Ovary (tissue), 9 donors: ENCODE data around the gene CDAN1. TPM values are rescaled to one million over a fixed set of nuclear protein-coding genes. Genes with fewer than 3 reads are reported as not detected.

Experiments
- DNase-seq, 5 donors: peaks; one replicate each; pipeline ENCODE4 v3.0.0-alpha.2; 2019 to 2020
- H3K27ac ChIP-seq, 2 donors: fragments of 200-600 bp; one replicate each; pipeline versions ENCODE4 v1.5.1 to v1.8.0; 2019 to 2022
- H3K27me3 ChIP-seq: fragments of 200-600 bp; one replicate; pipeline ENCODE4 v1.8.0; 2022
- H3K36me3 ChIP-seq: fragments of 200-600 bp; sonication (generic); one replicate; pipeline ENCODE4 v1.5.1; 2019
- H3K4me1 ChIP-seq: one replicate; pipeline ENCODE4 v1.8.1; 2013; ENCODE audit warnings: mild to moderate bottlenecking, moderate library complexity; ENCODE audit not compliant: insufficient read depth
- H3K4me3 ChIP-seq: fragments of 200-600 bp; sonication (generic); one replicate; pipeline ENCODE4 v1.5.1; 2017
- H3K9me3 ChIP-seq, 2 donors: fragments of 200-600 bp in 1 of 2; sonication (generic) in 1 of 2; one replicate each; pipeline versions ENCODE4 v1.5.1 to v1.8.1; 2013 to 2019; ENCODE audit warnings: mild to moderate bottlenecking in 1 of 2, moderate library complexity in 1 of 2
- CTCF ChIP-seq, 3 donors: fragments of 450-650 bp in 2 of 3; fragments of 200-600 bp in 1 of 3; IDR thresholded peaks; one replicate each; pipeline versions ENCODE4 v1.5.1 to v1.8.0; 2016 to 2022; ENCODE audit warnings: antibody characterized with exemption in 3 of 3, mild to moderate bottlenecking in 1 of 3
- EP300 ChIP-seq: sonication (generic); formaldehyde crosslinking; IDR thresholded peaks from one replicate; pipeline ENCODE4 v1.6.1; 2017; ENCODE audit warnings: antibody characterized with exemption
- POLR2A ChIP-seq: fragments of 450-650 bp; IDR thresholded peaks from one replicate; pipeline ENCODE4 v1.6.1; 2017; ENCODE audit warnings: antibody characterized with exemption, mild to moderate bottlenecking, moderate library complexity
- WGBS, 3 donors: extraction: QIAGEN DNeasy Blood & Tissue Kit in 1 of 3; methylation state at CpG; one replicate each; pipeline versions ENCODE4 v1.1.5 to v1.1.7; 2013 to 2017; 5-methylcytosine and 5-hydroxymethylcytosine counted together
- intact Hi-C, 4 donors: fragments of 100-400 bp; cut with DNase I; formaldehyde crosslinking; loops; one replicate each; pipeline versions ENCODE4 v1.11.0 to v1.15.1; 2022 to 2023
- polyA plus RNA-seq, 2 donors: library from polyadenylated mRNA; stranded (reverse); fragments of 200-250 nt in 1 of 2; fragments of 350-450 nt in 1 of 2; fragmentation: Illumina TruSeq in 1 of 2; extraction: RNeasy Lipid Tissue Mini Kit (QIAGEN cat#74804) in 1 of 2; gene quantifications; one replicate each; pipeline ENCODE4 v1.2.3, GENCODE V29; 2013 to 2014
- total RNA-seq, 7 donors: library from RNA; depleted of rRNA in 2 of 7; stranded (reverse); fragments of >200 nt in 2 of 7; fragmentation: NEBNext Ultra II Directional in 3 of 7; extraction: Animal tissue kit (Norgen Biotek cat#: 25700) in 3 of 7; gene quantifications; one replicate each; pipeline versions ENCODE4 v1.1.0 to v1.2.4, GENCODE V29; 2016 to 2023
- donor health status: DM: no; HTN: no; CAD: no; lungs with moderate emphysema.
- donor health status: DM: no; HTN: no; CAD: no.
- donor health status: Bipolar disorder and iron deficiency.
- donor health status: DM: yes; HTN: yes; CAD: no.
- donor health status: DM: no; HTN: no; CAD: no.
- donor health status: DM: yes; HTN: yes; CAD: no.

The CDAN1 gene
- total and polyA plus RNA-seq, 9 donors: 7.5 to 50.6 (median 25.9) TPM

GRCh38 chr15:42721916-42722315, 15.0 kb downstream of the CDAN1 start:
- Histone ChIP-seq H3K36me3 (no peaks in the 10 kb centered on the region), H3K4me1 (no peaks in the 10 kb centered on the region), H3K4me3 (no peak overlapping the region), H3K27ac (no peak overlapping the region), H3K27me3 (no peaks in the 10 kb centered on the region), H3K9me3 (no peaks in the 10 kb centered on the region)
- TF ChIP-seq EP300 (no peak), CTCF (IDR thresholded peaks at IDR 0.05) (no peak), POLR2A (no peak)
- no peak for DNase-seq
- 54 to 74% (median 69%) methylated on average over 3 of the region's 3 CpGs for WGBS, 3 donors
- intact Hi-C loops: no loop called here

- Histone ChIP-seq H3K36me3 (no peaks in the 10 kb centered on the region), H3K9me3 (no peaks in the 10 kb centered on the region), H3K4me1 (no peaks in the 10 kb centered on the region), H3K4me3 (no peak overlapping the region), H3K27me3 (no peaks in the 10 kb centered on the region), H3K27ac (no peak overlapping the region)
- WGBS, 3 donors: 76 to 87% (median 85%) methylated on average over 6 of the region's 6 CpGs
- TF ChIP-seq CTCF (IDR thresholded peaks at IDR 0.05): no peak
- no peak for TF ChIP-seq EP300
- no peak for TF ChIP-seq POLR2A
- DNase-seq: no peak
- intact Hi-C loops: no loop called here
These were observed 15.9 kb downstream of the CDAN1 start for GRCh38 chr15:42721016-42721415.

GRCh38 chr15:42720071-42720470, 16.9 kb downstream of the CDAN1 start:
- intact Hi-C loops: no loop called here
- no peak overlapping the region for H3K4me3 ChIP-seq
- TF ChIP-seq EP300: no peak
- no peak for TF ChIP-seq CTCF (IDR thresholded peaks at IDR 0.05)
- TF ChIP-seq POLR2A: no peak
- H3K36me3 ChIP-seq: no peaks in the 10 kb centered on the region
- no peaks in the 10 kb centered on the region for H3K4me1 ChIP-seq
- WGBS, 3 donors: 74 to 81% (median 75%) methylated on average over 3 of the region's 3 CpGs
- no peaks in the 10 kb centered on the region for H3K27me3 ChIP-seq
- no peak for DNase-seq
- no peak overlapping the region for H3K27ac ChIP-seq
- H3K9me3 ChIP-seq: no peaks in the 10 kb centered on the region

- intact Hi-C loops: no loop called here
- H3K36me3 ChIP-seq: no peaks in the 10 kb centered on the region
- H3K27me3 ChIP-seq: no peaks in the 10 kb centered on the region
- 88 to 90% (median 89%) methylated on average over 6 of the region's 6 CpGs for WGBS, 3 donors
- no peak overlapping the region for H3K4me3 ChIP-seq
- no peak for DNase-seq
- no peaks in the 10 kb centered on the region for H3K9me3 ChIP-seq
- H3K4me1 ChIP-seq: no peaks in the 10 kb centered on the region
- TF ChIP-seq POLR2A (no peak), CTCF (IDR thresholded peaks at IDR 0.05) (no peak), EP300 (no peak)
- no peak overlapping the region for H3K27ac ChIP-seq
These were observed 17.9 kb downstream of the CDAN1 start for GRCh38 chr15:42719043-42719442.

- intact Hi-C loops: no loop called here
- no peaks in the 10 kb centered on the region for H3K36me3 ChIP-seq
- TF ChIP-seq EP300 (no peak), POLR2A (no peak), CTCF (IDR thresholded peaks at IDR 0.05) (no peak)
These were observed 20.3 kb downstream of the CDAN1 start for GRCh38 chr15:42716626-42717025.

More at GRCh38 chr15:42716626-42717025, 20.3 kb downstream of the CDAN1 start:
- Histone ChIP-seq H3K27ac (no peak overlapping the region), H3K4me3 (no peak overlapping the region), H3K9me3 (no peaks in the 10 kb centered on the region), H3K27me3 (no peaks in the 10 kb centered on the region), H3K4me1 (no peaks in the 10 kb centered on the region)
- WGBS, 3 donors: 98 to 100% (median 100%) methylated on average over 2 of the region's 2 CpGs
- no peak for DNase-seq
